SK-N-SH (cell line): ENCODE measurements around the gene COPS3.

Experiments
- CHD2 ChIP-seq: fragments of 150-350 bp; IDR thresholded peaks from 2 replicates; pipeline ENCODE4 v1.6.1; 2018; ENCODE audit warnings: low read length; ENCODE audit not compliant: partially characterized antibody
- EP300 ChIP-seq, 2 experiments: IDR thresholded peaks; 2 replicates each; pipeline versions ENCODE4 v1.4.0 to v1.6.1; 2012; ENCODE audit warnings: borderline replicate concordance in 1 of 2, low read depth in 1 of 2, low read length in 1 of 2
- FOXM1 ChIP-seq: IDR thresholded peaks from 2 replicates; pipeline ENCODE4 v1.4.0; 2012; ENCODE audit warnings: low read depth, mild to moderate bottlenecking
- GABPA ChIP-seq: IDR thresholded peaks from 2 replicates; pipeline ENCODE4 v1.4.0; 2012; ENCODE audit warnings: low read depth, mild to moderate bottlenecking
- TF ChIP-seq, protein P1 (sequence below): fragments of 200-600 bp; sonication (generic); IDR thresholded peaks from 2 replicates; pipeline ENCODE4 v1.6.1; 2017; ENCODE audit warnings: antibody characterized with exemption, mild to moderate bottlenecking, moderate library complexity

GRCh38 chr17:17235212-17236174 is 45.6 kb downstream of the COPS3 start:
- no peak for TF ChIP-seq CHD2
- TF ChIP-seq EP300 (IDR thresholded peaks at IDR 0.05; ENCODE audit: borderline replicate concordance in 1 of 2, low read depth in 1 of 2, low read length in 1 of 2), result no peak
- TF ChIP-seq, protein P1, sequence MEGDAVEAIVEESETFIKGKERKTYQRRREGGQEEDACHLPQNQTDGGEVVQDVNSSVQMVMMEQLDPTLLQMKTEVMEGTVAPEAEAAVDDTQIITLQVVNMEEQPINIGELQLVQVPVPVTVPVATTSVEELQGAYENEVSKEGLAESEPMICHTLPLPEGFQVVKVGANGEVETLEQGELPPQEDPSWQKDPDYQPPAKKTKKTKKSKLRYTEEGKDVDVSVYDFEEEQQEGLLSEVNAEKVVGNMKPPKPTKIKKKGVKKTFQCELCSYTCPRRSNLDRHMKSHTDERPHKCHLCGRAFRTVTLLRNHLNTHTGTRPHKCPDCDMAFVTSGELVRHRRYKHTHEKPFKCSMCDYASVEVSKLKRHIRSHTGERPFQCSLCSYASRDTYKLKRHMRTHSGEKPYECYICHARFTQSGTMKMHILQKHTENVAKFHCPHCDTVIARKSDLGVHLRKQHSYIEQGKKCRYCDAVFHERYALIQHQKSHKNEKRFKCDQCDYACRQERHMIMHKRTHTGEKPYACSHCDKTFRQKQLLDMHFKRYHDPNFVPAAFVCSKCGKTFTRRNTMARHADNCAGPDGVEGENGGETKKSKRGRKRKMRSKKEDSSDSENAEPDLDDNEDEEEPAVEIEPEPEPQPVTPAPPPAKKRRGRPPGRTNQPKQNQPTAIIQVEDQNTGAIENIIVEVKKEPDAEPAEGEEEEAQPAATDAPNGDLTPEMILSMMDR, result no peak
- TF ChIP-seq FOXM1, result no peak
- TF ChIP-seq GABPA, result no peak
